ENCODE measurements around the gene KIAA0825.

Gene KIAA0825

GRCh38 chr5:94217216-94217615, 401.2 kb downstream of the KIAA0825 start:
- Histone ChIP-seq H3K9ac (ENCODE audit: low read length) (no peak overlapping the region), H2AFZ (ENCODE audit: insufficient read depth, low read length, poor library complexity) (no peak overlapping the region), H4K12ac (ENCODE audit: low read depth, low read length) (no peak overlapping the region), H3K14ac (ENCODE audit: low read length) (no peak overlapping the region), H2AK5ac (ENCODE audit: low read length) (no peak overlapping the region), H3K36me3 (ENCODE audit: control insufficient read depth in 1 of 2, insufficient read depth in 2 of 2, low read length in 2 of 2) (no peaks in the 10 kb centered on the region), H3K4me1 (ENCODE audit: control insufficient read depth in 1 of 2, insufficient read depth in 2 of 2, low read length in 2 of 2) (no peaks in the 10 kb centered on the region), H3K27me3 (ENCODE audit: insufficient read depth, low read length) (no peaks in the 10 kb centered on the region), H3K79me1 (ENCODE audit: low read length) (no peaks in the 10 kb centered on the region), H3K23ac (ENCODE audit: low read length) (peak overlapping the region; percentile 73), H2BK120ac (ENCODE audit: insufficient read depth, low read length, poor library complexity) (no peak overlapping the region), H4K91ac (ENCODE audit: low read depth, low read length) (no peak overlapping the region), H3K4me3 (ENCODE audit: low read depth, low read length) (no peak overlapping the region), H3K4ac (ENCODE audit: low read depth, low read length) (no peak overlapping the region), H2BK5ac (ENCODE audit: low read depth, low read length, poor library complexity) (no peak overlapping the region), H3K18ac (ENCODE audit: low read length) (no peak overlapping the region), H3K9me3 (ENCODE audit: insufficient read depth, low read depth, low read length) (no peaks in the 10 kb centered on the region), H3K27ac (ENCODE audit: low read depth, low read length) (no peak overlapping the region), H3K79me2 (ENCODE audit: control insufficient read depth, insufficient read depth, low read length, poor library complexity) (no peaks in the 10 kb centered on the region), H4K8ac (ENCODE audit: low read depth, low read length) (no peak overlapping the region), H3K4me2 (ENCODE audit: low read length) (no peak overlapping the region), H2BK12ac (ENCODE audit: low read length) (no peak overlapping the region)
- DNase-seq = no peak
- no CpG with 5 or more reads among the region's 2 CpGs for WGBS (ENCODE audit: extremely low coverage, insufficient coverage, insufficient read length)

- no peak for DNase-seq
- H2BK12ac ChIP-seq (ENCODE audit: low read length) = no peak overlapping the region
- H3K14ac ChIP-seq (ENCODE audit: low read length) = no peak overlapping the region
- no peak overlapping the region for H3K23ac ChIP-seq (ENCODE audit: low read length)
- no peak overlapping the region for H3K27ac ChIP-seq (ENCODE audit: low read depth, low read length)
- H3K4me2 ChIP-seq (ENCODE audit: low read length) = no peak overlapping the region
- no peak overlapping the region for H2BK5ac ChIP-seq (ENCODE audit: low read depth, low read length, poor library complexity)
- H2BK120ac ChIP-seq (ENCODE audit: insufficient read depth, low read length, poor library complexity) = no peak overlapping the region
- H3K27me3 ChIP-seq (ENCODE audit: insufficient read depth, low read length) = no peaks in the 10 kb centered on the region
- no peak overlapping the region for H3K18ac ChIP-seq (ENCODE audit: low read length)
- no peak overlapping the region for H3K4ac ChIP-seq (ENCODE audit: low read depth, low read length)
- H3K4me1 ChIP-seq (ENCODE audit: control insufficient read depth in 1 of 2, insufficient read depth in 2 of 2, low read length in 2 of 2) = no peaks in the 10 kb centered on the region
- H2AK5ac ChIP-seq (ENCODE audit: low read length) = no peak overlapping the region
- no peak overlapping the region for H4K8ac ChIP-seq (ENCODE audit: low read depth, low read length)
- H3K36me3 ChIP-seq (ENCODE audit: control insufficient read depth in 1 of 2, insufficient read depth in 2 of 2, low read length in 2 of 2) = no peaks in the 10 kb centered on the region
- no peak overlapping the region for H3K9ac ChIP-seq (ENCODE audit: low read length)
- H4K12ac ChIP-seq (ENCODE audit: low read depth, low read length) = no peak overlapping the region
- H3K4me3 ChIP-seq (ENCODE audit: low read depth, low read length) = no peak overlapping the region
- H3K9me3 ChIP-seq (ENCODE audit: insufficient read depth, low read depth, low read length) = no peaks in the 10 kb centered on the region
- no peak overlapping the region for H2AFZ ChIP-seq (ENCODE audit: insufficient read depth, low read length, poor library complexity)
- H4K91ac ChIP-seq (ENCODE audit: low read depth, low read length) = no peak overlapping the region
- no CpG with 5 or more reads among the region's 1 CpG for WGBS (ENCODE audit: extremely low coverage, insufficient coverage, insufficient read length)
- H3K79me1 ChIP-seq (ENCODE audit: low read length) = no peaks in the 10 kb centered on the region
- H3K79me2 ChIP-seq (ENCODE audit: control insufficient read depth, insufficient read depth, low read length, poor library complexity) = no peaks in the 10 kb centered on the region
These were observed 405.9 kb downstream of the KIAA0825 start for GRCh38 chr5:94212476-94212875.

- Histone ChIP-seq H2AFZ (ENCODE audit: insufficient read depth, low read length, poor library complexity) (no peak overlapping the region), H3K9me3 (ENCODE audit: insufficient read depth, low read depth, low read length) (no peaks in the 10 kb centered on the region), H3K4me3 (ENCODE audit: low read depth, low read length) (no peak overlapping the region), H2BK120ac (ENCODE audit: insufficient read depth, low read length, poor library complexity) (no peak overlapping the region), H4K12ac (ENCODE audit: low read depth, low read length) (no peak overlapping the region), H3K4me2 (ENCODE audit: low read length) (no peak overlapping the region), H3K79me2 (ENCODE audit: control insufficient read depth, insufficient read depth, low read length, poor library complexity) (no peaks in the 10 kb centered on the region), H3K4me1 (ENCODE audit: control insufficient read depth in 1 of 2, insufficient read depth in 2 of 2, low read length in 2 of 2) (no peaks in the 10 kb centered on the region), H3K36me3 (ENCODE audit: control insufficient read depth in 1 of 2, insufficient read depth in 2 of 2, low read length in 2 of 2) (no peaks in the 10 kb centered on the region), H4K8ac (ENCODE audit: low read depth, low read length) (no peak overlapping the region), H3K79me1 (ENCODE audit: low read length) (no peaks in the 10 kb centered on the region), H3K27ac (ENCODE audit: low read depth, low read length) (no peak overlapping the region), H3K27me3 (ENCODE audit: insufficient read depth, low read length) (no peaks in the 10 kb centered on the region), H3K18ac (ENCODE audit: low read length) (no peak overlapping the region), H3K9ac (ENCODE audit: low read length) (no peak overlapping the region), H3K23ac (ENCODE audit: low read length) (no peak overlapping the region), H2AK5ac (ENCODE audit: low read length) (no peak overlapping the region), H4K91ac (ENCODE audit: low read depth, low read length) (no peak overlapping the region), H3K4ac (ENCODE audit: low read depth, low read length) (no peak overlapping the region), H2BK5ac (ENCODE audit: low read depth, low read length, poor library complexity) (no peak overlapping the region), H2BK12ac (ENCODE audit: low read length) (no peak overlapping the region), H3K14ac (ENCODE audit: low read length) (no peak overlapping the region)
- no CpG with 5 or more reads among the region's 8 CpGs for WGBS (ENCODE audit: extremely low coverage, insufficient coverage, insufficient read length)
- DNase-seq = no peak
These were observed 408.5 kb downstream of the KIAA0825 start for GRCh38 chr5:94209774-94210355.

- H3K4me3 ChIP-seq (ENCODE audit: low read depth, low read length) = no peak overlapping the region
- no peaks in the 10 kb centered on the region for H3K79me1 ChIP-seq (ENCODE audit: low read length)
- H3K4me1 ChIP-seq (ENCODE audit: control insufficient read depth in 1 of 2, insufficient read depth in 2 of 2, low read length in 2 of 2) = no peaks in the 10 kb centered on the region
- H3K9ac ChIP-seq (ENCODE audit: low read length) = no peak overlapping the region
- DNase-seq = no peak
- H3K27me3 ChIP-seq (ENCODE audit: insufficient read depth, low read length) = no peaks in the 10 kb centered on the region
- H3K23ac ChIP-seq (ENCODE audit: low read length) = no peak overlapping the region
- H2BK5ac ChIP-seq (ENCODE audit: low read depth, low read length, poor library complexity) = no peak overlapping the region
- no peak overlapping the region for H4K8ac ChIP-seq (ENCODE audit: low read depth, low read length)
- H3K79me2 ChIP-seq (ENCODE audit: control insufficient read depth, insufficient read depth, low read length, poor library complexity) = no peaks in the 10 kb centered on the region
- H3K18ac ChIP-seq (ENCODE audit: low read length) = no peak overlapping the region
- no peak overlapping the region for H3K4me2 ChIP-seq (ENCODE audit: low read length)
- H2BK120ac ChIP-seq (ENCODE audit: insufficient read depth, low read length, poor library complexity) = no peak overlapping the region
- no peak overlapping the region for H3K14ac ChIP-seq (ENCODE audit: low read length)
- H3K36me3 ChIP-seq (ENCODE audit: control insufficient read depth in 1 of 2, insufficient read depth in 2 of 2, low read length in 2 of 2) = no peaks in the 10 kb centered on the region
- H2AFZ ChIP-seq (ENCODE audit: insufficient read depth, low read length, poor library complexity) = no peak overlapping the region
- H2AK5ac ChIP-seq (ENCODE audit: low read length) = no peak overlapping the region
- no peak overlapping the region for H4K91ac ChIP-seq (ENCODE audit: low read depth, low read length)
- no peaks in the 10 kb centered on the region for H3K9me3 ChIP-seq (ENCODE audit: insufficient read depth, low read depth, low read length)
- H3K27ac ChIP-seq (ENCODE audit: low read depth, low read length) = no peak overlapping the region
- H4K12ac ChIP-seq (ENCODE audit: low read depth, low read length) = no peak overlapping the region
- whole genome bisulfite sequencing (ENCODE audit: extremely low coverage, insufficient coverage, insufficient read length) = no CpG with 5 or more reads among the region's 3 CpGs
- H2BK12ac ChIP-seq (ENCODE audit: low read length) = no peak overlapping the region
- H3K4ac ChIP-seq (ENCODE audit: low read depth, low read length) = no peak overlapping the region
These were observed 409.1 kb downstream of the KIAA0825 start for GRCh38 chr5:94209272-94209671.

Data from trophoblast cell (in vitro differentiated cells and primary cell).